ENCODE data around the gene BLNK.
"Not testable (repeated sequence)": the region's sequence is repeated elsewhere in the genome, so short reads cannot be mapped to it uniquely, and the experiment has no call there.

The BLNK gene

DNA sequence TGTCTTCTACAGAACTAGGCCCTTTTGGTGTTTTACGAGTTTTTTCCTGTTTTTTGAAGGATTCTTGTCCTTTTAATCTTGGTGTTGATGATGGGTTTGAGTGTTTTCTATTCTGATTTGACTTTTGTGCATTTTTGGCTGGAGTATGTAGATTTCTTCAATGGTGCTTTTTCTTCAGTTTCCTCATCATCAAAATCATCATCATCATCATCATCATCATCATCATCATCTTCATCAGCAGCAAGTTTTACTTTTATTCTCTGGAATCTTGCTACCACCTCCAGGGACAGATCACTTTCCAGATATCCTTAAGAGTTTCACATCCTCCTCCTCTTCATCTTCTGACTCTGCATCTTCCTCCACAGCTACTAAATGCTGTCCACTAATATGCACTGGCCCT, 81.9 kb downstream of the BLNK start:
- H3K36me3 ChIP-seq (ENCODE audit: control insufficient read depth in 2 of 2, insufficient read depth in 2 of 2, low read length in 2 of 2); H3K9ac ChIP-seq (ENCODE audit: low read length in 2 of 2); H3K9me3 ChIP-seq (ENCODE audit: control insufficient read depth in 2 of 2, low read length in 2 of 2); H3K27ac ChIP-seq (ENCODE audit: low read length); H3K27me3 ChIP-seq (ENCODE audit: control insufficient read depth in 1 of 2, insufficient read depth in 2 of 2, low read length in 2 of 2); H3K4me1 ChIP-seq (ENCODE audit: control insufficient read depth, insufficient read depth, low read length); H3K4me3 ChIP-seq (ENCODE audit: low read length in 2 of 2): not testable (repeated sequence)

- Histone ChIP-seq H3K9me3 (ENCODE audit: control insufficient read depth in 2 of 2, low read length in 2 of 2) (no peaks in the 10 kb centered on the region), H3K27ac (ENCODE audit: low read length) (no peak overlapping the region), H3K4me3 (ENCODE audit: low read length in 2 of 2) (no peak overlapping the region), H3K27me3 (ENCODE audit: control insufficient read depth in 1 of 2, insufficient read depth in 2 of 2, low read length in 2 of 2) (no peaks in the 10 kb centered on the region), H3K36me3 (ENCODE audit: control insufficient read depth in 2 of 2, insufficient read depth in 2 of 2, low read length in 2 of 2) (no peaks in the 10 kb centered on the region), H3K4me1 (ENCODE audit: control insufficient read depth, insufficient read depth, low read length) (no peaks in the 10 kb centered on the region), H3K9ac (ENCODE audit: low read length in 2 of 2) (no peak overlapping the region)
Observed at GRCh38 chr10:96188916-96189315, 82.5 kb downstream of the BLNK start.

DNA sequence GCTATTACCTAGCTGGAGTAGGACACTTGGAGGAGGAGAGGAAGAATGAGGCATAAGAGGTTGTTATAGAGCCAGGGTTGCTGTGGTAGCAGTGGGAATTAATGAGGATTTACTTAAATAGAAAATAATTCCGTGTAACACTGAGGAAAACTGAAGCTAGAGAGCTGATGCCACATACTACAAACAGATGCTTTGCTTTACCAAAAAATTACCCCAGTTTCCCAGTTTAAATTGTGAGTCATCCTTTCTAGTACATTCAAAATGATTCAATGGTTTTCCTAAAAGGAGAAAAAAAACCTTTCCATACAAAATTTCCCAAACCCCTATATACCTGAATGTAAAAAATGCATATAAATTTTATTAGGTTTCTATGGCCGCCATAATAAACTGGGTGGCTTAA, 82.9 kb downstream of the BLNK start:
- H3K4me1 ChIP-seq (ENCODE audit: control insufficient read depth, insufficient read depth, low read length): no peaks in the 10 kb centered on the region
- H3K4me3 ChIP-seq (ENCODE audit: low read length in 2 of 2): no peak overlapping the region
- no peaks in the 10 kb centered on the region for H3K36me3 ChIP-seq (ENCODE audit: control insufficient read depth in 2 of 2, insufficient read depth in 2 of 2, low read length in 2 of 2)
- H3K9ac ChIP-seq (ENCODE audit: low read length in 2 of 2): no peak overlapping the region
- H3K9me3 ChIP-seq (ENCODE audit: control insufficient read depth in 2 of 2, low read length in 2 of 2): no peaks in the 10 kb centered on the region
- H3K27ac ChIP-seq (ENCODE audit: low read length): no peak overlapping the region
- no peaks in the 10 kb centered on the region for H3K27me3 ChIP-seq (ENCODE audit: control insufficient read depth in 1 of 2, insufficient read depth in 2 of 2, low read length in 2 of 2)

DNA sequence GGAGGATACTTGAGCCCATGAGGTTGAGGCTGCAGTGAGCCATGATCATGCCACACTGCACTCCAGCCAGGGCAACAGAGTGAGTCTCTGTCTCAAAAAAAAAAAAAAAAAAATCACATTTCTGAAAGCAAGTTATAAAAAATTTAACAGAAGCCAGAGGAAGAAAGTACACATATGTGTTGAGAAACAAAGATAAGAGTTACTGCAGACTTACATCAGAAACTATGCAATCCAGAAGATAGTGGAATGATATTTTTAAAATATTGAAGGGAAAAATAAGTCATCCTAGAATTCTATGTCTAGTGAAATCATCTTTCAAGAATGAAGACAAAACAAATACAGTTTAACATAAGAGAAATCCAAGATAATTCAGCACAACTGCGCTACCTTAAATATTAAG, 94.4 kb downstream of the BLNK start:
- Histone ChIP-seq H3K4me1 (ENCODE audit: control insufficient read depth, insufficient read depth, low read length) (no peaks in the 10 kb centered on the region), H3K36me3 (ENCODE audit: control insufficient read depth in 2 of 2, insufficient read depth in 2 of 2, low read length in 2 of 2) (no peaks in the 10 kb centered on the region), H3K4me3 (ENCODE audit: low read length in 2 of 2) (no peak overlapping the region), H3K9ac (ENCODE audit: low read length in 2 of 2) (no peak overlapping the region), H3K9me3 (ENCODE audit: control insufficient read depth in 2 of 2, low read length in 2 of 2) (peaks cover 0 to 8% of the 10 kb centered on the region in 2 donors), H3K27me3 (ENCODE audit: control insufficient read depth in 1 of 2, insufficient read depth in 2 of 2, low read length in 2 of 2) (no peaks in the 10 kb centered on the region), H3K27ac (ENCODE audit: low read length) (no peak overlapping the region)

- Histone ChIP-seq H3K27ac (ENCODE audit: low read length) (no peak overlapping the region), H3K9ac (ENCODE audit: low read length in 2 of 2) (no peak overlapping the region), H3K4me3 (ENCODE audit: low read length in 2 of 2) (no peak overlapping the region), H3K27me3 (ENCODE audit: control insufficient read depth in 1 of 2, insufficient read depth in 2 of 2, low read length in 2 of 2) (no peaks in the 10 kb centered on the region), H3K36me3 (ENCODE audit: control insufficient read depth in 2 of 2, insufficient read depth in 2 of 2, low read length in 2 of 2) (no peaks in the 10 kb centered on the region), H3K9me3 (ENCODE audit: control insufficient read depth in 2 of 2, low read length in 2 of 2) (peaks cover 0 to 16% of the 10 kb centered on the region in 2 donors), H3K4me1 (ENCODE audit: control insufficient read depth, insufficient read depth, low read length) (no peaks in the 10 kb centered on the region)
Observed at GRCh38 chr10:96172666-96173065, 98.7 kb downstream of the BLNK start.

GRCh38 chr10:96170230-96170629, 101.1 kb downstream of the BLNK start:
- H3K27ac ChIP-seq (ENCODE audit: low read length): no peak overlapping the region
- H3K4me3 ChIP-seq (ENCODE audit: low read length in 2 of 2): no peak overlapping the region
- H3K9ac ChIP-seq (ENCODE audit: low read length in 2 of 2): no peak overlapping the region
- H3K27me3 ChIP-seq (ENCODE audit: control insufficient read depth in 1 of 2, insufficient read depth in 2 of 2, low read length in 2 of 2): no peaks in the 10 kb centered on the region
- no peaks in the 10 kb centered on the region for H3K36me3 ChIP-seq (ENCODE audit: control insufficient read depth in 2 of 2, insufficient read depth in 2 of 2, low read length in 2 of 2)
- H3K9me3 ChIP-seq (ENCODE audit: control insufficient read depth in 2 of 2, low read length in 2 of 2): peaks cover 4 to 7% of the 10 kb centered on the region in 2 donors
- H3K4me1 ChIP-seq (ENCODE audit: control insufficient read depth, insufficient read depth, low read length): no peaks in the 10 kb centered on the region

GRCh38 chr10:96168546-96168945, 102.8 kb downstream of the BLNK start:
- H3K36me3 ChIP-seq (ENCODE audit: control insufficient read depth in 2 of 2, insufficient read depth in 2 of 2, low read length in 2 of 2): no peaks in the 10 kb centered on the region
- H3K9me3 ChIP-seq (ENCODE audit: control insufficient read depth in 2 of 2, low read length in 2 of 2): peaks cover 4 to 7% of the 10 kb centered on the region in 2 donors
- no peaks in the 10 kb centered on the region for H3K4me1 ChIP-seq (ENCODE audit: control insufficient read depth, insufficient read depth, low read length)
- no peak overlapping the region for H3K27ac ChIP-seq (ENCODE audit: low read length)
- no peak overlapping the region for H3K4me3 ChIP-seq (ENCODE audit: low read length in 2 of 2)
- no peaks in the 10 kb centered on the region for H3K27me3 ChIP-seq (ENCODE audit: control insufficient read depth in 1 of 2, insufficient read depth in 2 of 2, low read length in 2 of 2)
- no peak overlapping the region for H3K9ac ChIP-seq (ENCODE audit: low read length in 2 of 2)

DNA sequence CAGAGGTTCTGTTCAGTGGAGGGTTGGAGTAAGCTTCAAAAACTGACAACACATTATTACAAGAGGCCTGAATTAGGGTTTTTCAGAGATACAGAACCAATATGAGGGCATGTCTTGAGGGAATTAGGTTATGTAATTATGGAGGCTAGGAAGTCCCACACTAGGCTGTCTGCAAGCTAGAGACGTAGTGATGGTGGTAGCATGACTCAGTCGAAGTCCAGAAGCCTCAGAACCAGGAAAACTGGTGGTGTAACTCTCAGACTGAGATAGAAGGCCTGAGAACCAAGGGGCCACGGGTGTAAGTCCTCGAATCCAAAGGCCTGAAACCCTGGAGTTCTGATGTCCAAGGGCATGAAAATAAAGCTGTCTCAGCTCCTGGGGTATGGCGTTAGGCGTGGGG, 105.6 kb downstream of the BLNK start:
- Histone ChIP-seq H3K27ac (ENCODE audit: low read length) (no peak overlapping the region), H3K36me3 (ENCODE audit: control insufficient read depth in 2 of 2, insufficient read depth in 2 of 2, low read length in 2 of 2) (no peaks in the 10 kb centered on the region), H3K4me1 (ENCODE audit: control insufficient read depth, insufficient read depth, low read length) (no peaks in the 10 kb centered on the region), H3K9ac (ENCODE audit: low read length in 2 of 2) (no peak overlapping the region), H3K4me3 (ENCODE audit: low read length in 2 of 2) (no peak overlapping the region), H3K9me3 (ENCODE audit: control insufficient read depth in 2 of 2, low read length in 2 of 2) (peaks cover 4 to 7% of the 10 kb centered on the region in 2 donors), H3K27me3 (ENCODE audit: control insufficient read depth in 1 of 2, insufficient read depth in 2 of 2, low read length in 2 of 2) (no peaks in the 10 kb centered on the region)

- H3K9ac ChIP-seq (ENCODE audit: low read length in 2 of 2): no peak overlapping the region
- peaks cover 15 to 44% of the 10 kb centered on the region in 2 donors for H3K36me3 ChIP-seq (ENCODE audit: control insufficient read depth in 2 of 2, insufficient read depth in 2 of 2, low read length in 2 of 2)
- no peaks in the 10 kb centered on the region for H3K4me1 ChIP-seq (ENCODE audit: control insufficient read depth, insufficient read depth, low read length)
- no peak overlapping the region for H3K4me3 ChIP-seq (ENCODE audit: low read length in 2 of 2)
- no peaks in the 10 kb centered on the region for H3K27me3 ChIP-seq (ENCODE audit: control insufficient read depth in 1 of 2, insufficient read depth in 2 of 2, low read length in 2 of 2)
- H3K27ac ChIP-seq (ENCODE audit: low read length): no peak overlapping the region
- H3K9me3 ChIP-seq (ENCODE audit: control insufficient read depth in 2 of 2, low read length in 2 of 2): no peaks in the 10 kb centered on the region
Observed at GRCh38 chr10:96153070-96153469, 118.3 kb downstream of the BLNK start.

DNA sequence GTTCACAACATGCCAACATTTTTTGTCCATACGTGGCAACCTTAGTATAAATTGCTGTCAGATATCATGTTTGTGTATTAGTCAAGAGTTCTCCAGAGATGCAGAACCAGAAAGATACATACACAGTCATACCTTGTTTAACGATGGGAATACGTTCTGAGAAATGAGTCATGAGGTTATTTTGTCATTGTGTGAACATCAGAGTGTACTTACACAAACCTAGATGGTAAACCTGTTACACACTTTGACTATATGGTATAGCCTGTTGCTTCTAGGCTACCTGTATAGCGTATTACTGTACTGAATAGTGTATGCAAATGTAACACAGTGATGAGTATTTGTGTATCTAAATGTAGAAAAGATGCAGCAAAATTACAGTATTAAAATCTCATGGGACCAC, 118.9 kb downstream of the BLNK start:
- Histone ChIP-seq H3K4me1 (ENCODE audit: control insufficient read depth, insufficient read depth, low read length) (no peaks in the 10 kb centered on the region), H3K27ac (ENCODE audit: low read length) (no peak overlapping the region), H3K4me3 (ENCODE audit: low read length in 2 of 2) (no peak overlapping the region), H3K27me3 (ENCODE audit: control insufficient read depth in 1 of 2, insufficient read depth in 2 of 2, low read length in 2 of 2) (no peaks in the 10 kb centered on the region), H3K36me3 (ENCODE audit: control insufficient read depth in 2 of 2, insufficient read depth in 2 of 2, low read length in 2 of 2) (peaks cover 15 to 39% of the 10 kb centered on the region in 2 donors), H3K9me3 (ENCODE audit: control insufficient read depth in 2 of 2, low read length in 2 of 2) (no peaks in the 10 kb centered on the region), H3K9ac (ENCODE audit: low read length in 2 of 2) (no peak overlapping the region)

All from stomach smooth muscle (tissue), 2 donors.